Stimulated activated CD4-positive, alpha-beta T cell treated with anti-CD3 and anti-CD28 coated beads, TNF-alpha, amount 100 ng/mL, for 4 hours (primary cell): ENCODE measurements around the gene GNG11.

ENCODE experiments used
- DNase-seq, 3 experiments: peaks; one replicate each; pipeline ENCODE4 v3.0.0-alpha.2; 2020; ENCODE audit warnings: low read depth in 3 of 3

GNG11 gene

DNA sequence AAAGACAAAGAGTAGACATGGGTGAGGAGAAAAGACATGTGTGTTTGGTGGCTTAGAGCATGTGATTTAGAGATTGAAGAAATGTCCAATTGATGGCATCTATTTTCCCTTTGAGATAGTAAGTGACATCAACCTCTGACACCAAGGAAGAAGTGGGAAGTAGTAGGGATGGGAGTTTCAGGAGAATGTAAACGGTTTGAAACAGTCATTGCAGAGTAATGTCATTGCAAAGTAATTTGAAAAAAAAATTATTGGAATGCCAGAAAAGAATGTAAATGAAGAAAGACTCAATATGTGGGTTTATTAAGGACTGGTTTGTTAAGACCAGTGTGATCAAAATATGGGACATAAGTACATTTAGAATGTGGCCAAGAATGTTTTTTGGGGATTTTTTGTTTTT lies 26.6 kb downstream of the GNG11 start:
- no peak for DNase-seq

DNA sequence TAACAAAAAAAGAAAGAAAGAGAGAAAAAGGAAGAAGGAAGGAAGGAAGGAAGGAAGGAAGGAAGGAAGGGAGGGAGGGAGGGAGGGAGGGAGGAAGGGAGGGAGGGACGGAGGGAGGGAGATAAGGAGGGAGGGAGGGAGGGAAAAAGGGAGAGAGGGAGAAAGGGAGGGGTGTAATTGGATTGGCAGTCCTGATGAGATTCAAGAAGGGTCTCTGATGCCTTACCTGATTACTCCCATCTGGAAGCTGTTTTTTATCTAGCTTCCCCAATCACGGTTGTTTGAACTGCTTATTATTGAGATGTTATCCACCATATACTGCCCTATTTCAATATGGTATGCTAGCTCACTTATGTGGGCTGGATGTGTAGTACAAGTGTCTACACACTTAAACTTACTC lies 27.3 kb downstream of the GNG11 start:
- DNase-seq: no peak

DNA sequence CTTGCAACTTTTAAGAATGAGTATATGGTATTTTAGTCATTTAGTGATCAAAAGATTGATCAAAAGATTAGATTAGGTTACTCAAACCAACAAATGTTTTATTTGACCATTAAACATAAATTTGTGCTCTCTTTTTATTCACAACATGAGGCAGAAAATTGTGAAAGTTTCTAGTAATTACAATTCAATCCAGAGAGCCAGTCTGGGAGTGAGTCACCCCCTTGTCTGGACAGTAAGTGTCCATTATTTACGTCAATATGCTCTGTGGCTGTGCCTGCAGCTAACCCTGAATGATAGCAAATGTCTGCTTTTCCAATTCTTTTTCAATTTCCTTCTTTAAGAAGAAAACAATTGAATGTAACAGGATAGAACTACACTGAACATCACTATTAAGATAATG lies 27.9 kb downstream of the GNG11 start:
- DNase-seq: no peak

DNA sequence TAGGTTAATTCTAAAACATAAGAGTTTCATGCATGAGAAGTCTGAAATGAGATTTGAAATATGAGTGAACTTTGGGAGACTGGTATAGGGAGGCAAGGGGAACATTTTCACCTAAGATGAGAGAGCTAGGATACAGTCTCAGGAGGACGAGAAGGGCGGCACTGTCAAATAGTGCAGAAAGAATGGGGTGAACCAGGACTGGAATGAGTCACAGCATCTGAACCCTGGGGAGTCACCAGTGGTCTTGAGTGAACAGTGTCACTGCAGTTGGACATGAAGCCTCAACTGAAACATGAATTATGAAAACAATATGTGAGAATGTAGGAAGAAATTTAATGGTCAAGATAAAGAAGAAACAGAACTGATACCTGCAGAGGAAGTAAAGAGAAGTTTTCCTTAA lies 33.8 kb downstream of the GNG11 start:
- DNase-seq: no peak

DNA sequence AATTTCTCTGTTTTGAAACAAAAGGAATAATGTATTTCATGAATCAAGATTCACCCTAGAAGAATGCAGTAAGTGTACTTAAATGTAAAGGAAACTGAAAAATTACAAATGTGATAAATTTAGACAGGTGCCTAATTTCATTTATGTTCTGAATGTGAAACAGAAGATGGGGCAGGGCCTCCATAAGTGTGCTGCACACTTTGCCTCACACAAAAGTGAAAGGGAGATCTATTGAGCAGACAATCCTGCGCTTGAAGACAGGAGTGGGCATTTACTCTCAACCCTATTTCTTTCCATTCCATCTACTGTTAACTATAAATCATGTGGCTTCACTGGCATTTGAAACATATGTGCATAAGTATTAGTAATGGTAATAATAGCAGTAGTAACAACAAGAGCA lies 36.2 kb downstream of the GNG11 start:
- no peak for DNase-seq

DNA sequence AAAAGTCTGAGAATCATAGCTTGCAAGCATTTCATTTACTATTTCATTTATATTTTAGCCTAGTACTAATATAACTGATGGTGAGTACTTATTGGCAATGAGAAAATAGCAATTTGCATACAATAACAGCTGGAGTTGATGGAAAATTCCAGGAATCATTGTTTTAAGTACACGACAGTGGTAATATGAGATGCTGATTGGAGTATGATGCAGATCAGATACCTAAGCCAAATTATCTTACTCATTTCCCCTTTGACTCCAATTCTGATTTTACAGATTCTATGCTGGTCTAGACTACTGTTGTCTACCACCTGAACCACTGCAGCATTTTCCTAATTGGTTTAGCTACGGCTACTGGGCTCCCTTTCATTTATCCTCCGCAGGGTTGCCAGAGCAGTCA lies 36.7 kb downstream of the GNG11 start:
- no peak for DNase-seq

DNA sequence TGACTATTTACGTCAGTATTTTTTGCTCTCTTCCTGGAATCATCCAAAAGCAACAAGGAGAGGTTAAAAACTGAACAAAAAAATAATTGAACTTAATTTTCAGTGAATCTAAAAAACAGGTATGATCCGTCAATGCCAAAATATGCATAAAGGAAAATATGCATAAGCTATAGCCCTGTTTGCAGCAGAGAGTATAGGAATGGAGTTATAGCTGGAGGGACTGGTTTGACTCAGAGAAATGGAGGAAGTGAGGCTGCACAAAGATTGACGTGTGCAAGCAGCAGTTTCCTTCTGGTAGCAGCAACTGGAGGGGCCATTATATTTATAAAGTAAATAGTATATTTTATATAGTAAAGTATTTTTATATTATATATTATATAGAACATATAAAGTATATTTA lies 37.1 kb downstream of the GNG11 start:
- no peak for DNase-seq

DNA sequence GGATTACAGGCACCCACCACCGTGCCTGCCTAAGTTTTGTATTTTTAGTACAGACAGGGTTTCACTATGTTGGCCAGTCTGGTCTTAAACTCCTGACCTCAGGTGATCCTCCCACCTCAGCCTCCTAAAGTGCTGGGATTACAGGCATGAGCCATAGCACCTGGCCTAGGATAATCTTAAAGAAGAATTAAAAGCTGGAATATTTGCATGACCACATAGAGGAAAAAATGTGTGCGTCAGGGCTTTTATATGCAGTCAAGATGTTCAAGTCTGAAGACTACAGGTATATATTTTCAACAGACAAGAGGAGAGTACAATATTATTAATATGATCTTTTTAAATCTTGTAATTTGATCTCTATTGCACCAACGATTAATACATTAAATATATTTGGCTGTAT lies 39.5 kb downstream of the GNG11 start:
- no peak for DNase-seq

DNA sequence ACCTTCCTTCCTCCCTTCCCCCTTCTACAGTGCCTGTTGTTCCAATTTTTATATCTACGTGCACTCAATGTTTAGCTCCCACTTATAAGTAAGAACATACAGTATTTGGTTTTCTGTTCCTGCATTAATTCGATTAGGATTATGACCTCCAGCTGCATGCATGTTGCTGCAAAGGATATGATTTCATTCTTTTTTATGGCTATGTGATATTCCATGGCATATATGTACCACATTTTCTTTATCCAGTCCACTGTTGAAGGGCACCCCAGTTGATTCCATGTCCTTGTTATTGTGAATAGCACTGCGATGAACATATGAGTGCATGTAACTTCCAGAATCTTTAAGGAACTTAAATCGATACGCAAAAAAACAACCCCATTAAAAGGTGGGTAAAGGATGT lies 42.7 kb downstream of the GNG11 start:
- no peak for DNase-seq

DNA sequence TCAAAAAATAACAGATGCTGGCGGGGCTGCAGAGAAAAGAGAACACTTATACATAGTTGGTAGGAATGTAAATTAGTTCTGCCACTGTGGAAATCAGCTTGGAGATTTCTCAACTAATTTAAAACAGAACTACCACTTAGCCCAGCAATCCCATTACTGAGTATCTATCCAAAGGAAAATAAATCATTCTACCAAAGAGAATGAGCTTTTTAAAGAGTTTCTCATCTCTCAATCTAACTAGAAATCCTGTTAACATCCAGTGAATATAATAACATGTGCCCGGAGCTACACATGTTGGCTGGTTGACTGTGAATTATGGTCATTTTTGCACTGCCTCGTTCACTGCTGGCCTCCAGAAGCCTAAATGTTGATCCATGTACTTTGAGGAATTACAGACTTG lies 43.3 kb downstream of the GNG11 start:
- DNase-seq: no peak

DNA sequence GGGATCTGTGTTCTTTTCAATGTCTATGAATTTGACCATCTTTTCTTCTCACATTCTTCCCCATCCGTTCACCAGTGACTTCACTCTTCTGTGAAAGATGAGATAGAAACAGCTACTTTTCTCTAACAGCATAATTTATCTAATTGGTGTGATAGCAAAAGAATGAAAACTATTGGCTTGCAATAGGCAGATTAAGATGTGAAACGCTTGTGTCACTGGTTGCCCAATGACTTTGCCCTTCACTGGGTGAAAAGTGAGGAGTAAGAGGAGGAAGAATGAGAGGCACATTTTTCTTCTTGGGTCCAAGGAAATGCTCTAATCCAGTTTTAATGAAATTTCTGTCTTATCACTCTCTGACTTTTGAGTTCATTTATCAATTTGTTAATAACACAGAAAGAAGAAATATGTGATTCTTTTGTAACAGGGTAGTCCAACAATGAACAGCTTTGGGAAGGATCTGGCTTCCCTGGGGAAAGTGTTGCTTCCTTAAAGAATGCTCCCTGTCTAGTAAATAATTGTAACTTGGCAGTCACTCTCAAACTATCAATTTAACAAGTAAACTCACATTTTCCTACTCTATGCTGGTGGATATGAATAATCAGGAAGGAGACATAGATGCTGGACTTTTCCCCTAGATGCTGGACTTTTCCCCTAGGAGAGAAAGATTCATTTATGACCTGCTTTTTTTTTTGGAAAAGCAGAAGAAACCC lies 47.5 kb downstream of the GNG11 start:
- DNase-seq: no peak

DNA sequence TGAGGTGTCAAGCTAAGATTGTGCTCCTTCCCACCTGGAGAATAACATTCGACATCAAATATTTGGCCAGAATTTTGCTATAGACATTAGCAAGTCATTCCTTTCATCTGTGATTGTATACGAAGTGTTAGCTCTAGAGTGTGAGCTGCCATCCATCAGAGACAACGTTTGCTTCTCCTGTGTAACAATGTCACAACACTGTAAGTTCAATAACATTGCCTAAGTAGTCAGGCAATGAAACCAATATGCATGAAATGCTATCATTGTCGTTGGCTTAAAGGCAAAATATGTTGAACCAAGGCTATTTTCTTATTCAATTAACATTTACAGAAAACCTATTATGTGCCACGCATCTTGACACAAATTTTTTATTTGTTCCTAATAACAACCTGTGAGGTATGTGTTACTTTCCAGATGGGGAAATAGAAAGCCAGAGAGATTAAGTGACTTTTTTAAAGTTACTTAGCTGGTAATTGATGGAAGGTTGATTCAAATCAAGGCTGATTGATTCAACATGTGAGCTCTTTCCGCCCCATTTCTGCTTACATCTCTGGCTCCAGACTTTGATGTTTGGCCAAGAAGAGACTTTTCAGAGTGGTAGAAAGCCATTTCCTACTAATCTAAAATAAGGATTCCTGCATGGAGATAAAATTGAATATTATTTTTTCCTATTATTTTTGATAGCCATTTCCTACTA lies 50.6 kb downstream of the GNG11 start:
- no peak for DNase-seq

DNA sequence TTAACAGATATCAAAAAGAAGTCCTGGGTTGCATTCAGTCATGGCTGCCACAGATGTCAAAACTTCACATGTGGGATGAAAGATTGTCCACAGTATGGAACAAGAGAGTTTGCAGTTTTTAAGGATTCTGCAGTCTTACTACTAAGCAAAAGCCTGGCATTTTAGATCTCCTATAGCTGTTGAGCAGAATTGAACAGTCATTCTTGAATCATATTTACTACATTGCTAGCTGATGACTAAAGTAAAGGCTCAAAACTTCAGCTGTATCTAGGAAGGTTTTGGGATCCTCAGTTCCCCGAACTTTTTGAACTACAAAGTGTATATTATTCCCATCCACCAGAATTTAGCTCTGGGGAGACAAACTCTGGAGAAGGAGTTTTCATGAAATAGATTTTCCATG lies 51.6 kb downstream of the GNG11 start:
- no peak for DNase-seq

DNA sequence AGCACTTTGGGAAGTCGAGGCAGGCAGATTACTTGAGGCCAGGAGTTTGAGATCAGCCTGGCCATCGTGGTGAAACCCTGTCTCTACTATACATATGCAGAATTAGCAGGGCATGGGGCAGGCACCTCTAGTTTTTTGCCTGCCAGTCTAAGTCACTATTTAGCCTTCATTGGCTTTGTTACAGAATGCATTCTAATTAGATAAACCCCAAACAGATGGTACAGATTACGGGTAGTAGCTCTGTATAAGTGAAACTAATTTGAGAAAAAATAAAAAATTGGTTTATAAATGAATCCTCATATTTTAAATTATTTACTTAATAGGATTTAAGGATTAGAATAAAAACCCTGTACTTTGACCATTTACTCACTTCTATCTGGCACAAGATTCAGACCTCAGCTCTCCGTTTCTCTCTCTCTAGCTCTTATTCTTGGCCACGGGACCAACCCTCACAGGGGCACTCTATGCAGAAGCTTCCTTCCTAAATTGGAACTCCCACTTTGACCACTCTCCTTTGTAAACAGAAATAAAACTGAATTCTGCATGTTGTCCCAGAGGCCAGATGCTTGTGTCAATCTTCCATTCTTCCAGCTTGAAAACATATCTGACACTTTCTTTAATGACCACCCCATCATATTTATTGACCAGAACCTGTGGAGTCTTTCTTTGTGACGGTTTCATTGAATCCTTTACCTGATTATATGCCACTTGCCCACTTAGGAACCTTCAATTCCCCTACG lies 55.8 kb downstream of the GNG11 start:
- no peak for DNase-seq
